Measurements from ENCODE around the gene PTGFR.

Gene PTGFR

DNA sequence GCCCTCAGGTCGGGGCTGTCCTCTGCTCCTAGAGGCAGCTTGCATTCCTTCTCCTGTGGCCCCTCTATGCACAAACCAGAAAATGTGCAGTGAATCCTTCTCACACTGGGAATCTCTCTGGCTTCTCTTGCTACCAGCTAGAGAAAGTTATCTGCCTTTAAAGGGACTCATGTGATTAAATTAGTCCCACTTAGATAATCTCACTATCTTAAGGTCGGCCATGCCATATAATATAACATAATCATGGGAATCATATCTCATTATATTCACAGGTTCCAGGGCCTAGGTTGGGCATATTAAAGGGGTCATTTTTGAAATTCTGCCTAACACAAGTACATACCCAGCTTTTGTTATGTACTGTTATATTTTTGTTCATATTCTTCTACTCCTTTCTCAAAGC lies 31.4 kb downstream of the PTGFR start:
- DNase-seq: no peak

DNA sequence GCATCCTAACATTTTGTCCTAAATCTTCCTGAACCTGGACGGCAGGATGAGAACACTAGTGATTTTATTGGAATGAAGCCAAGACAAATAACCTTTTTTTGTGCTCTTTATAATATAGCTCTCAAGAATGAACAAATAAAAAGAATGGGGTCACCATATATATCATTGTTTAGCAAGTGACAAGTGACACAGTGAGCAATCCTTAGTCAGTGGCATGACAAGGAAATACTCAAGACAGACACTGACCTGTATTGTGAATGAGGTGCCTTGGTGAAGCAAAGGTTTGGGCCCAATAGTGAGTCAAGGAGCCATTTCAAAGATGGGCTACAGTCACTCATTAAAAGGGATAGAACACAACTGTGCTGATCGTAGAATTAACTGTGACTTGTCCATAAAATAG lies 35.7 kb downstream of the PTGFR start:
- DNase-seq: no peak

DNA sequence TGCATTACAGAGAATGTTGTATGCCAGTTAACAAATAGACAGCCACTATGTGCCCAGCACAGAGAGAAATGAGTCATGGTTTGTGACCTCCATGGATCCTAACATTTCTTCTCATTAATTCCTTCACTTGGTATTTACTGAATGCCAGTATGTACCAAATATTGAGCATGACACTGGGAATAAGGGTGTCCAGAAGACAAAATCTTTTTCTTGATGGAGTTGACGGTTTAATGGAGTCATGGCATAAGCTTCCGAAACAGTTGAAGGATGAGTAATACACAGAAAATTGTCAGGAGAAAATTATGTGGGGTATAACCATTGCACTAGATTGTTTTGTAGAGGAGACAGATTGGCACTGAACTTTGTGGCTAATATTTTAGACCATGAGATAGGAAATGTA lies 36.9 kb downstream of the PTGFR start:
- DNase-seq: no peak

DNA sequence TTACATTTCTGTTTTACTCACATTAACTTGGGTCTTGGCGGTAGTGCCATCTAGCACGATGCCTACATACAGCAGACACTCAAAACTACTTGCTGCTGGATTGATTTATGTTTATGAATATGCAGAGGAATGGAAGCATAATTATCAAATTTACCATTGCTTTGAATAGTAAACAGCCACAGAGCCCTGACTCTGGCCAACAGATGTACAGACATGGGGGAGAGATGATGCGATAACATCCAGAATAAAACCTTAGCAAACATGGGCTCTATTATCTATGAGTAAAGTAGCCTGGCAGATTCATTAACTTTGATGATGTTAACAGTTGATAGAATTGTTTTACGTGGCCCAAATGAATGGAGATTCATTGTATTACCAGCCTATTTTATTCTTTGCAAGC lies 42.8 kb downstream of the PTGFR start:
- no peak for DNase-seq

DNA sequence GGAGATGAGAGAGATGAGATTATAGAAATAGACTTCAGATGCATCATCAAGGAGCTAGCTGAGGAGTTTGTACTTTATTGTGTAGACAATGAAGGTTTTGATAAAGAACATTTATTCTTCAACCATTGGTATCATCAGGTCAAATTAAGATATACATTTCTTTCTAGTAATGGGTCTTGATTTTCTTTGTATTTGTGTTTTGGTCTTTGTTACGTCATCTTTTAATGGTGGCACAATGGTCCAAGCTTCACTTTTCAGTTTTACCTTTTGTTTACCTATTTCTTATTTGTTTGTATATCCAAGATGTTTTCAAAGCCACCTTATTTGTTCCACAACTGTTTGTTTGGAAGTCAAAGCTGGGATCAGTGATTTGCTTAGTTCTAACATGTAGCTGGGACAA lies 44.5 kb downstream of the PTGFR start:
- DNase-seq: no peak

DNA sequence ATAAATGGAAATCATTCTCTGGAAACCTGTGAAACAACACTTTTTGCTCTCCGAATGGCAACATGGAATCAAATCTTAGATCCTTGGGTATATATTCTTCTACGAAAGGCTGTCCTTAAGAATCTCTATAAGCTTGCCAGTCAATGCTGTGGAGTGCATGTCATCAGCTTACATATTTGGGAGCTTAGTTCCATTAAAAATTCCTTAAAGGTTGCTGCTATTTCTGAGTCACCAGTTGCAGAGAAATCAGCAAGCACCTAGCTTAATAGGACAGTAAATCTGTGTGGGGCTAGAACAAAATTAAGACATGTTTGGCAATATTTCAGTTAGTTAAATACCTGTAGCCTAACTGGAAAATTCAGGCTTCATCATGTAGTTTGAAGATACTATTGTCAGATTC lies 45.7 kb downstream of the PTGFR start:
- no peak for DNase-seq

DNA sequence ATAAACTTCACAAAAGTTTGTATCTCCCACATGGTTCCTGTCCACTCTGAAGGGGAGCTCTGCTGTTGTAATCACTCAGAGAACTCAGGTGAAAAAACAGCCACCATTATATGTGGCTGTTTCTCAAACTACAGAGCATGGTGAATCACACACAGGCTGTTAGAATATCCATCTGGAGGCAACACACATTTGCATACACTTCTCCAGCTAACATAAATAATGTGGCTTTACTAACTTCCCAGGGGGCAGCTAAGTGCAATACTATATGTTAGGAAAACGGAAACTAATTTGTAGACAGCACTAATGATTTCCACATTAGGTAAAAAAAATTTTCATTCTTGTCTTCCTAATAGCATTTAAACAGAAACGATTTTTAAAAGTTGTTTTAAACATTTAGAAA lies 49.3 kb downstream of the PTGFR start:
- DNase-seq: no peak

DNA sequence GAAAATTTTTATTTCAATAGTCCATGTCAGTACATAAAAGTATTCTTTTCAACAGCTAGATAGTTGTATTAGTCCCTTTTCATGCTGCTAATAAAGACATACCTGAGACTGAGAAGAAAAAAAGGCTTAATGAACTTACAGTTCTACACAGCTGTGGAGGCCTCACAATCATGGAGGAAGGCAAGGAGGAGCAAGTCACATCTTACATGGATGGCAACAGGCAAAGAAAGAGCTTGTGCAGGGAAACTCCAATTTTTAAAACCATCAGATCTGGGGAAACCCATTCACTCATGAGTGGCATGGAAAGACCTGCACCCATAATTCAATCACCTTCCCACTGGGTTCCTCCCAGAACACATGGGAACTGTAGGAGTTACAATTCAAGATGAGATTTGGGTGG lies 50.7 kb downstream of the PTGFR start:
- DNase-seq: no peak

DNA sequence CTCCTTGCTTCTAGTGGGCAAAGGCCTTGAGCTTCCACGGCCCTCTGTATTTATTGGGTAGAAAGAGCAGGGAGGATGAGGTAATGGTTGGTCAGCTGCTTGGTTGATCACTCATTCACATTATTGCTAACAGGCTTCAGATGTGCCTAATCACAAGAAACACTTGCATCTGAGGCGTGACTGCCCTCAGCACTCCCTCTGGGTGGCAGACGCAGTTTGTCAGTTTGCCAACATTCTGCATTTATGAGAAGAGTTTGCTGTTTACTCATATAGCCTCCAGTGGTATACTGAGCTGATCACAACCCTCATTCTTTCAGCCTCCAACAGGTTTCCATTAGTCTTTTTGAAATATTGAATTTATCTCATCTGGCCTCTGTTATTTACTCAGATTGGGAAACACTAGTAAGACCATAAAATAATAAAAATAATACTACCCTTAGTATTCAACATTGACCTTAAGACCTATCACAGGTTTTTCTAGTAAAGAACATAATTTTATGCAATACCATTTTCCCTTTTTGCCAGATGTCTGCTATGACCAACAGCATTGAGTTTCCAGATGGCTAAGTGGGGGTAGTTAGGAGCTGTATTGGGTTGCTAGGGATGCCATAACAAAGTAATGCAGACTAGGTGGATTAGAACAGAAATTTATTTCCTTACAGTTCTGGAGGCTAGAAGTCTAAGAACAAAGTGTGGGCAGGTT lies 53.3 kb downstream of the PTGFR start:
- no peak for DNase-seq

DNA sequence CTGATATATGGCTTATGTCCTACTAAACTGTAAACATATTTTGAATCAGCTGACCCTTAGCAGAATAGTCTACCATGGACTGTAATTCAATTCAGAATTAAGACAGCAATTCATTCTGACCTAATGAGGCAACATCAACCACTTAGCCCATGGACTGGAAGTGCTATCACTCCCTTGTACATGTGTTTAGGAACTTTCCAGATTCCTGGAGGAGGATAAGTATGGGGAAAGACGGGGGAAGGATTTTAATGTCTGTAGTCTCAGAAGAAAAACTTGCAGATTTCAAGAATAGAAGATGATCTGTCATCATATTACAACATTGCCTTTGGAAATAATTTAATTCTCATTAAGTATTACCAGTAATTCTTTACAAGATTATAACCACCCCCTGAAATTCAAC lies 56.3 kb downstream of the PTGFR start:
- no peak for DNase-seq

DNA sequence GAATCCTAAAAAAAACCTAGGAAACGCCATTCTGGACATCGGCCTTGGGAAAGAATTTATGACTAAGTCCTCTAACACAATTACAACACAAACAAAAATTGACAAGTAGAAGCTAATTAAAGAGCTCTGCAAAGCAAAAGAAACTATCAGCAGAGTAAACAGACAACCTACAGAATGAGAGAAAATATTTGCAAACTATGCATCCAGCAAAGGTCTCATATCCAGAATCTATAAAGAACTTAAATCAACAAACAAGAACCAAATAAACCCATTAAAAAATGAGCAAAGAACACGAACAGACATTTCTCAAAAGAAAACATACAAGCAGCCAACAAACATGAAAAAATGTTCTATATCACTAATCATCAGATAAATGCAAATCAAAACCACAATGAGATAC lies 58.6 kb downstream of the PTGFR start:
- DNase-seq: no peak

DNA sequence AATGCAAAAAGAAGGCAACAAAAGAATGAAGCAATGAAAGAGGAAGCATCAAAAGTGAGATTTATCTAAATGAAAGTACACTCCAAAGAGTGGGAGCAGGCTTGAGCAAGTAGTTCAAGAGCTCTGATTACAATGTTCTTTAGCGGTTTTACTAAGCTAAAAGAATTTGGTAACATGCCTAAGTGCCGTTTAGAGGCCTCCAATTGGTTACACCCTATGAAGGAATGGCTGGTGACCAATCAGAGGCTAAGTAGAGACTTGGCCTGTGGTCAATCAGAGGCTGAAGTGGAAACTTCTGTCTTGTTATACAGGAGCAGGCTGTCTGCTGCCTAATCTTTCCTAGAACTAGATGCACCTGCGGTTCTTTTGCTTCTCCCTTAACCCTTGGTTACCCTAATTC lies 59.1 kb downstream of the PTGFR start:
- DNase-seq: no peak

DNA sequence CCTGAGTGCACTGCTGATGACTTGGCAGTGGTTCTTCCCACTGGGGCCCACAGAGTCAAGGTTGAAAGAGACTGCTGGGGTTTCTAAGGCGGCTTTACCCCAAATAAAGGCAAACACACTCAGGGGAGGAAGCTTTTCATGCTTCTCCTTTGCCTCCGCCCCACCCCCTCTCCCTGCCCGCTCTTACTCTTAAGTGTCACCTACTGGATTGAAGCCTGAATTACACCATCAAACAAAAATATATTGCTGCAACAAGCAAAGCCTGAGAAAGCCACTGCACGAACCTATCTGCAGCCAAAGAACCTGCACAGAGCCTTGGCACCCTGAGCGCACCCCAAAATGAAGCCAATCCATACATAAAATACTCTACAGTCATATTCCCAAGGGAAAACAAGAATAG lies 63.1 kb downstream of the PTGFR start:
- no peak for DNase-seq

DNA sequence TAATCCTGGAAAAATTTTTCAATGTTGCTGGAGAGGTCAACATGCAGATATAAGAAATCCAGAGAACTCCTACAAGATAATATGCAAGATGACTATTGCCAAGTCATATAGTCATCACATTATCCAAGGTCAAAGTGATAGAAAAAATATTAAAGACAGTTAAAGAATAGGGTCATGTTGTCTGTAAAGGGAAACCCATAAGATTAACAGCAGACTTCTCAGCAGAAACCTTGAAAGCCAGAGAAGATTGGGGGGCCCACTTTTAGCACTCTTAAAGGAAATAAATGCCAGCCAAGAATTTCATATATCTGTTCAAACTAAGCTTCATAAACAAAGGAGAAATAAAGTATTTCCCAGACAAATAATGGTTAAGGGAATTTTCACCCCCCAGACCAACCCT lies 64.1 kb downstream of the PTGFR start:
- no peak for DNase-seq

DNA sequence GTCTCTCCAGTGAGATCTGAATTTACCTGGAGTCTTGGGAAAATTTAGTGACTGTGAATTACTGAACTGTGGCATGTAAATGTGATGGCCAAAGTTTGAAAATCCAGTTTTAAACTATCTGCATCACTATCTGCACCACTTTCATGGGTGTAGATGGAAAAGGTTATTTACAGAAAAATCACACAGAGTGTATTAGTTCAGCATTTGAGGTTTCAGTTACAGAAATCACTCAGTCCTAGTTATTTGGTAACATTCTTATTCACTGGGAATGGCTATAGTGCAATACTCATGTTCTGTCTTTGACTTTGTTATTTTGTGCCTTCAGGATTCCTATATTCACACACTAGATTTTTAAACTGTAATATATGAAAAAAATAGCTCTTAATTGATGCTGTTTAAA lies 68.9 kb downstream of the PTGFR start:
- DNase-seq: no peak

DNA sequence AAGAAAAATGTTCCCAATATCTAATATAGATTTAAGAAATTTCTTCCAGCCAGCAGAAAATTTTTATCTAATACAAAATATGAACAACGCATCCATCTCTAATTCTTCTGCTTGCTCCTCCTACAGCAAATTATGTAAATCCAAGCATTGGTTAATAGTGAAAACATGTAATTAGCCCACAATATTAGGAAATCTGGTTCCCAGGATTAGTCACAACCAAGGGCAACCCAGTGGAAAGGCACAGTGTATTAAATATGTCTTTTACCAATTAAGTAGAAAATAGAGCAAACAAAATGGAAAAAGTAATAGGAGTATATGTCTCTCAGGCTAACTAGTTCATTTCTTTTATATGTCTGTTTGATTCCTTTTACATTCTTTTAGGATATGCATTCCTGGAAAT lies 70.0 kb downstream of the PTGFR start:
- DNase-seq: no peak

DNA sequence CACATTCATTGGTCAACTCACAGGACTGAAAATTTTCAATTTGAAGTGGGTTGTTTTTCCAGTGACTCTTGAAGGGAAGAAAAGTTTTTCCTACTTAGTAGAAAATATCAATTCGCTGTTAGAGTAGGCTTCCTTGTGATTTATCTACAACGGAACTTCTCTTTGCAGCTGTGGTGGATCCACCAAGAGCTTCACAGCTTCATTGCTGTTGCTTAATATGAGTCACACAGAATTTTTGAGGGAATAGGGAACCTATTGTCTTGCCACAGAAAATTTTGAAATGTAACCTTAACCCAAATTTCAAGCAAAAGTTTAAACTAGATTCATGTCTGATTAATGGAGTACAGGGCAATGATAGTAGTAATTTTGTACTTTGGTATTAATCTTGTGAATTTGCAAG lies 71.1 kb downstream of the PTGFR start:
- DNase-seq: no peak

DNA sequence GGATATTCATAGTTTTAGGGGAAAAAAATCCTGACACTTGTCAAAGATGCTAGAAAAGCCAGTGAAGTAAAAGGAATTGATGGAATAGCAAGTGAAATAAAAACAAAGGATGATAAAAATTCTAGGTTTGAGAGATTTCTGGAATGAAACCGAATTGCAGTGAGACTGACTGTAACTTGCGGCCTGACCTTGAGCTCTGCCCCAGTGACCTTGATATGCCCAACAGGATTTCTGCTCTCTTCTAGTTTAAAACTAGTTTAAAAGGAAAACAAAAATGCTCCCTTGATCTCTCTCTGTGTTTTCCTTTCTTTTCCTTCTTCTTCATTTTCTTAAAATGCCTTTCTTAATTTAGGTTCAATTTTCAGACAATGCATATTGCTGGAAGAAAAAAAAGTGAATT lies 74.6 kb downstream of the PTGFR start:
- DNase-seq: no peak

DNA sequence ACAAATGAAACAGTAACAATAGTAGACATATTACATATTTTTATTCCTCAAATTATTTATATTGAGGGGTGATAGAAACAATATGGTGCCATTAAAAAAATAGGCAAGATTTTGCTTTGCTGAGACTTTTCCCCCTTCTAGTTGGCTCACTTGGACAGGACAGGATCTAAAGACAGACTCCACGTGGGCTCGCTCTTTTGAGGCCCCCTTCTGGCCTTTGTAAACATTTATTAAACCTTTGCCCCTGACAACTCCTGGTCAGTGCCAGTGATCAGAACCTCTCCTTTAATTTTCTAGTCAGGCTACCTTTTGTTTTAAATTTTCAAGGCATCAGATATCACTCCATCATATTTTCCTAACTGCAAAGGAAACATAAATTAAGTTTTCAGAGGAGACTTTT lies 79.8 kb downstream of the PTGFR start:
- DNase-seq: no peak

DNA sequence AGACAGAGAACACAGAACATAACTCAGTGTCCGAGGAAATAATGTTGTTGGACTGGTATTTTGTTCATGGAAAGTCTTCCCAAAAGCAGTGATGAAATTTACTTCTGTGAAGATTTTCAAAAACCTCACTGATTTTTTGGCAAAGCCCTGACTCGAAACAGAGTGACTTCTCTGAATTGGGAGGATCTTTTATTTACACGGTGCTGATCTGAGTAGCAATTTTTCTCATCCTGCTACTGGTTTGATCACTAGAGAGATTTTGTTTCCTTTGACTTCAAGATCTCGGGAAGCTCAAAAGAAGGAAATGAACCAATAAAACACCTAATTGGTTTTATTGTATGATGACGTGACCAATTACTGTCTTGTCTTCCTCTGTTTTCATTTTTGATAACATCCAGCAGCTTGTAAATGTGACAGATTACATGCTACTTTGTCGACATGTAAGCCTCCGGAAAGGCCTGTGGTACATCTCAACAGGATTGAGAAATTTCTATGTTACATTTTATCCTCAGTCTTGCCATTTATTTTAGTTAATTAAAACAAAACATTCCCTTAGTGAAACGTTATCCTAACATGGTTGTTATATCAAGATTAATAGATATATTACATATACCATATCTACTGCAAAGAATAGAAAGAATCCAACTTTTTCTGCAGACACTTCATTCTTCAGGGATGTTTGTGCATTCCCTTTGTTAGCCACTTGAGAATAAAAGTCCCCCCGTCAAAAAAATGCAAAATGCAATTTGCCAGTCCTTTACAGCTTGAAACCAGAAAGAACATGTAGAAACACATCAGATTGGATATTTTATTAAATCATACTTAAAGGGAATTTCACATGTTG lies 86.7 kb downstream of the PTGFR start:
- DNase-seq: no peak

DNA sequence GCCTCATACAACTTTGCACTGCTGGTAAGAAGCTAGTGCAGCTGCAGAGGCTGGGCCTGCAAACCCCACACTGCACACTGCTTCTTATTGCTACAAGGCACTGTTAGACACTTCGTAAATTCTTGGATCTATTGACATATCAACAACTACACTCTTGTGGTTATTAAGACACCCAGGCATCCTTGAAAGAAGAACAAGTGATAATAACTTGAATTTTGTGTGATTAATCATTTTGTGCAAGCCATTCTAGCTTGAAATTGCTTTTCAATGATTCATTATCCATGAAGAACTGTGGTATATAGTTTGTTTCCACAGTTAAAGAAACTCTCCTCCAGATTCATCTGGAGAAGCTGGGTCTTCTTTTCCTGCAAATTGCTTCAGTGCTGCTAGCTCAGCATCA lies 95.8 kb downstream of the PTGFR start:
- DNase-seq: no peak

DNA sequence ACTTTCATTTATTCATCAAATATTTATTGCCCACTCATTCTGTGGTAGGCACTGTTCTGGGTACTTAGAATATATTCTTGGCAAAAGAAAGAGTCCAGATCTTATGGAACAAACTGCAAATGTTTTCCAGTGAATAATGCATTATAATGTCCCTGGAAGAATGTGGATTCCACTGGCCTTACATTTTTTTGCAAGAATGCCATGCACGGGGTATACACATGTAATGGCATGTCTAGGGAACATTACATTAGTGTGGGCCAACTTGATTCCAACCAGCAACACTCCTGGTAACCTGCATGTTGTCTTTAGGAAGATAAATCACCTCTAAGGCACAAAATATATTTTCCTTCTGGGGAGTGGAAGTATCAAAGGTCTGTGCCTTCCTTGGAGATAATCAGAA lies 96.4 kb downstream of the PTGFR start:
- no peak for DNase-seq

Measured in NK-92 treated with Interleukin-12 subunit alpha and Interleukin-12 subunit beta, amount 100 ng/mL, for 24 hours (cell line).